NCI-H446 treated with DMSO at 0.1 percent for 48 hours (cell line): ENCODE results near the gene TECTA.

Experiments
- DNase-seq: peaks from one replicate; lab custom pipeline; 2025; lab: John Stamatoyannopoulos, UW

The TECTA gene

DNA sequence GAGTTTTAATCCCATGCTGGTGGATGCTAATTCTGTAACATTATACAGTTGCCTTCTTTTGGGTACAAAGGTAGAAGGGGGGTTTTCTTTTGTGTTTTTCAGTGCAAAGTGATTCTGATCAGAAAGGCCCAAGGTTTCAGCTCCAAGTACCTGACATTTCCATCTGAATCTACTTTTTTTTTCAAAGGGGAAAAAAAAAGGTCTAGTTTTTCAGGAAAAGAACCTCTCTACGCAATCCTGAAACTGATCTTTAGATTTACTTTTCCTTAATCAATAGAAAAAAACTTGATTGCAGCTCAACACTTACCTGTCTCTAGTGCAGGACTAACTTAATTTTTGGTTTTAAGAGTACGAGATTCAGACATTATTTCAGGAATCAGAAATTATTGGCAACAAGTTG lies at the start of gene TECTA:
Gene TECTA (plus strand): TSS at position 301 of the 400 bp plus-strand sequence. CDS start 1,423 bp downstream, outside the sequence.
- DNase-seq: no peak

GRCh38 chr11:121053244-121053643 lies 47.8 kb upstream of the TECTA start:
- DNase-seq: no peak

GRCh38 chr11:121054266-121054665 lies 46.8 kb upstream of the TECTA start:
- no peak for DNase-seq

DNA sequence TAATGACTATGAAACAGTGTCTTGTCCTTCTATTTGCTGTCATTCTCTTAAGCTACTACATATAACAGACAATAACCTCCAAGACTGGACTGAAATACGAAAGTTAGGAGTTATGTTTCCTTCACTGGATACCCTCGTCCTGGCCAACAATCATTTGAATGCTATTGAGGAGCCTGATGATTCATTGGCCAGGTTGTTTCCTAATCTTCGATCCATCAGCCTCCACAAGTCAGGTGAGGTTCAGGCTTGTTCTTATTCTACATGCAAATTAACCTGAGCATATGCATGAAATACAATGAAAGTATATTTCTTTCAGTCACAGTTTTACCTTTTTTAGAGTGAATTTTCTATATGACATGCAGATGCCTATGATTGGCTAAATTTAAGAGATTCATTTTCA lies 46.0 kb upstream of the TECTA start:
- no peak for DNase-seq

GRCh38 chr11:121057922-121058321 lies 43.1 kb upstream of the TECTA start:
- DNase-seq: no peak

- no peak for DNase-seq
These were observed 42.1 kb upstream of the TECTA start for GRCh38 chr11:121058941-121059340.

DNA sequence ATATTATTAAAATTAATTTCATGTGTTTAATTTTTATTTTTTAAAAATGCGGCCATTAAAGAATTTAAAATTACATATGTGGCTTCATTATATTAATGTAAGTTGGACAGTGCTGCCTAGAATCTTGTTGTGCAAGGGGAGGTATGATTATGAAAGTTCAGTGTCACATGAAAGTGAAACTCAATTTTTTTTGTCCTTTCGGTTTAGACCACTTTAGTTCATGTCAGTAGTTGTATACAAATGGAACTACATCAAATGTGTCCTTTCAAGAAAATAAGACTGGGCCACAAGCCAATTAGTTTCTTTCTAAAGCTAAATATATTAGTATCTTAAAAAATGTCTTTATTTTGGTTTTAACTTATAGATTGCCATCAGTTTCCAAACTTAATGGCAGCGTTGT lies 41.4 kb upstream of the TECTA start:
- DNase-seq: no peak

DNA sequence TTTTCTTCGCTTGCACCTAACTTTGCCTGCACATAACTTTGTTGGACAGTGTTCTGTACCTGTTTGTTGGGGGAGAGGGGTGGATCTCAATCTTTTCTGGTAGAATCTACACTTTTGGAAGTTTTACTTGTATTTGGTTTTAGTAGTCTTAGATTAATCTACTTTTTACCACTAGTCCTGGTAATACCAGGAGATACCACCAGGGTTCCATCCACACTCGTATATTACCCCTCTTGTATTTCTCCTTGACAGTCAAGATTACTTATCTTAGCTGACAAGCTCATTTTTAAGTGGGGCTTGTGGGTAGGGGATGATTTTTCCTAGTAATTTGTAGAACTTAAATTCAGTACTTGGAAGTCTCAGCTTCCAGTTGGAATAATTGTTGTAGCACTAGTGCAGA lies 37.3 kb upstream of the TECTA start:
- DNase-seq: no peak

GRCh38 chr11:121066623-121067022 lies 34.4 kb upstream of the TECTA start:
- DNase-seq: no peak

DNA sequence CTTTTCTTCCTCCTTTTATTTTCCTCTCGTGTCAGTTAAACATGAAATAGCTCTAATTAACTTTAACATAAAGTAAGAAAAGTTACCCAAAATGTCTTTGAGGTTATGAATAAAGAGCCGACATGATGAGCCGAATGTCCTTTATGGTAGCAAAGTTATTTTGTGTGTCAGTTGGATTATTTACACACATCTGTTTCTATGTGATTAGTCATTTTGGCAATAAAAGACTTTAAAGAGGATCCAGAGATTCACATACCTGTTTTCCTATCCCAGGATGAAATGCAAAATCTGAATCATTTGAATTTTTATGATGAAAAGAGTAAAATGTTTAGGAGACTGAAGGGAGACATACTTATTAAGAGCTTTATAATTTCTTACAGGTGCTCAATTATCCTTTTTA lies 34.0 kb upstream of the TECTA start:
- no peak for DNase-seq

- peak; percentile 71 for DNase-seq
These were observed 33.6 kb upstream of the TECTA start for GRCh38 chr11:121067453-121067852.

DNA sequence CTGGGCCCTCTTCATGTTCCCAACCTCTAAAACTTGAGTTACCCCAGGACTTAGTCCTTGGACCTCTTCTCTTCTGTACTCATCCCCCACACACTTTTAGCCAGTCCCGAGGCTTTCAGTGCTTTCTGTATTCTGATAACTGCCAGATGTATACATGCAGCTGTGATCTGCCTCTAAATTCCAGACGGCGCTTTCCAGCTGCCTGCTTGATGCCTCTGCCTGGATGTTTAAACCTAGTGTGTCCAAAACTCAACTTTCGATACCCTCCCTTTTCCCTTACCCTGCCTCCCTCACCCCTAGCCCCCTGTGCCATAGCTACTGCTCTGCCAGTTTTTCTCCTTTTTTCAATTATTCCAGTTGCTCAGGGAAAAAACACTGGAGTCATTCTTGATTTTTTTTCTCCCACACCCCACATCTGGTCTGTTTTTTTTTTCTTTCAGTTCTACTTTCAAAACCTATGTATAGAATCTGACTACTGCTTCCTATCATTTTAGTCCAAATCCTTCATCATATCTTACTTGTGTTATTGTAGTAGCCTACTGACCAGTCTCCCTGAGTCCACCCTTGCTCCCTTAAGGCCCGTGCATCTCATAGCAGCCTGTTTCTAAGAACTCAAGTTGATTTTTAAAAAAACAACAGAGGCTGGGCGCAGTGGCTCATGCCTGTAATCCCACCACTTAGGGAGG lies 32.9 kb upstream of the TECTA start:
- DNase-seq: no peak

GRCh38 chr11:121068787-121069186 lies 32.3 kb upstream of the TECTA start:
- DNase-seq: no peak

- DNase-seq: no peak
These were observed 29.8 kb upstream of the TECTA start for GRCh38 chr11:121070951-121071845.

DNA sequence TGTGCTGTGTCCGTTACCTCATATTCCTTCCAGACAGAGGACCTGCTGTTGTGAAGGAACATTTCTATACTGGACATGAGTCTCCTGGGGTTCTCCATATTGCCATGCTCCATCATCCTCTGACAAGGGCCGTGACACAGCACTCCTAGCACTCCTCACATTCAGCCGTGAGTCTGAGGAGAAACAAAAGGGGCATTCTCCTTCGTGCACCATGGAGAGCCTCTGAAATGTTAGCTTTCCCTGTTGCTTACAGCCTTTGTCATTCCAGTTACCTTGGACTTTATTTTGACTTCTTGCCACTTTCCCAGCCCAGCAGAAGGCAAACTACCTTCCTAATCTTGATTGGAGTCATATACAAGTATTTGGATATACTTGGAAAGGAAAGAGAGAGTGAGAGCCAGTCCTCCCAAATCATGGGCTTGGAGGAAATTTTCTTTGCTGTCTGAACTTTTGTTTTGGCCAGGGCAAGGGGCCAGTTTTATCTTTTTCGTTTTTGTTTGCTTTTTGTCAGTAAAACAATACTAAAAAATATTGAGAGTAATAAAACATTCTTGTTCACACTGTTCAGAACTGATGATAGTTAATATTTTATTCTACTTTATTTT lies 29.1 kb upstream of the TECTA start:
- DNase-seq: no peak

DNA sequence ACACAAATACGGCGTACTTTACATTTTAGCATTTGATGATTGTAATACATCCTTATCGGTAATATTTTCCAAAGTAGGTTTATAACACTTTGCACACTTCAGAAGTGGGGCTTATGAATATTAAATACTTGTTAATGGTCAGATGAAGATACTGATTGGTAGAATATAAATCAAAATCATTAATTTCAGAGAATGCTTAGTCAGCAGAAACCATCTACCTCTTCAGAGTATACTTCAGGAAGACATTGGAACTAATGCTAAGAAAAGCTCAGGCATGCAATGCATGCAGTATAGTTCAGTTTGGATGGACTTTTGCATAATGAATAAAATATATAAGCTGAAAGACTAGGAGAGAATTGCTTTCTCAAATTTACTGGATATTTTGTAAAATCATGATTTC lies 19.7 kb upstream of the TECTA start:
- no peak for DNase-seq

DNA sequence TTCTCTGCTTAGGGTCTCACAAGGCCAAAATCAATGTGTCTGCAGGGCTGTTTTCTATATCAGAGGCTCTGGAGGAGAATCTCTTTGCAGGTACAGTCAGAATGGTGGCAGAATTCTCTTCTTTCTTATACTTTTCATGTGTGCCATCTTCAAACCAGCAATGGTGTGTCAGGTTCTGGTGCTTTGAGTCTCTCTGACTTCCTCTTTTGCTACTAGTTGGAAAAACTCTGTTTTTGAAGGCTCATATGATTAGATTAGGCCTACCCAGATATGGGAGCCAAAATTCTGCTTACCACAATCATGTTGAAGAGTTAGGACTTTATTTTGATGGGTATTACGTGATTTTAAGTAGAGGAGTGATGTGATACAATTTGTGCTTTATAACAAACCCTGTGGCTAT lies 18.8 kb upstream of the TECTA start:
- DNase-seq: no peak

DNA sequence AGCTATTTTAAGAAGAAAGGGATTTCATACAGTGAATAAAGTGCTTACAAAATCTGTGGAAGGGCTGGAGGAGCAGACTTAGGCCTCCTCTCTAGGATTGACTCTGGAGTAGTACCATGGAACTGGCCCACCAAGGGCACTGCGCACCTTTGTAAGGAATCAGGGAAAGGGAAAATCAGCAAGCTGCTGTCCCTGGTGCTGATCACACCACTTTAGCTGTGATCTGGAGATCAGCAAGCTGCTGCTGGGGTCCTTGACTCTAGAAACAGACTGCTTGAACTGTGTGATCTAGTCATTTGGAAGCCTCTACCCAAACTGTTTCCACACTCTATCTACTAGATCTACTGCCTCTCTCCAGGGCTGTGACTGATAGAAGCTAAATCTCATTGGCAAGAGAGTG lies 18.4 kb upstream of the TECTA start:
- no peak for DNase-seq

DNA sequence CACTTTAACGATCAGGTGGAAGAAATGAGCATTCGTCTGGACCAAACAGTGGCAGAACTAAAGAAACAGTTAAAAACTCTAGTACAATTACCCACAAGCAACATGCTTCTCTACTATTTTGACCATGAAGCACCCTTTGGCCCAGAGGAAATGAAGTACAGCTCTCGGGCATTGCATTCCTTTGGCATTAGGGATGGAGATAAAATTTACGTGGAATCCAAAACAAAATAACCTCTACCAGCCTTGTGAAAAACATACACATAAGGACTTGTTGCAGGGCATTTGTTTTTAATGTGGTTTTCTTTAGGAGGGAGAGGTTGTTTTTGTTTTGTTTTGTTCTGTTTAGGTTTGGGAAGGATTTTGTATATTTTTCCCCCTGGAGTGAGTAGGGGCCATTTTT lies 14.2 kb upstream of the TECTA start:
- no peak for DNase-seq

- no peak for DNase-seq
These were observed 11.5 kb upstream of the TECTA start for GRCh38 chr11:121089566-121089965.

- DNase-seq: no peak
These were observed 10.8 kb upstream of the TECTA start for GRCh38 chr11:121090145-121090721.

DNA sequence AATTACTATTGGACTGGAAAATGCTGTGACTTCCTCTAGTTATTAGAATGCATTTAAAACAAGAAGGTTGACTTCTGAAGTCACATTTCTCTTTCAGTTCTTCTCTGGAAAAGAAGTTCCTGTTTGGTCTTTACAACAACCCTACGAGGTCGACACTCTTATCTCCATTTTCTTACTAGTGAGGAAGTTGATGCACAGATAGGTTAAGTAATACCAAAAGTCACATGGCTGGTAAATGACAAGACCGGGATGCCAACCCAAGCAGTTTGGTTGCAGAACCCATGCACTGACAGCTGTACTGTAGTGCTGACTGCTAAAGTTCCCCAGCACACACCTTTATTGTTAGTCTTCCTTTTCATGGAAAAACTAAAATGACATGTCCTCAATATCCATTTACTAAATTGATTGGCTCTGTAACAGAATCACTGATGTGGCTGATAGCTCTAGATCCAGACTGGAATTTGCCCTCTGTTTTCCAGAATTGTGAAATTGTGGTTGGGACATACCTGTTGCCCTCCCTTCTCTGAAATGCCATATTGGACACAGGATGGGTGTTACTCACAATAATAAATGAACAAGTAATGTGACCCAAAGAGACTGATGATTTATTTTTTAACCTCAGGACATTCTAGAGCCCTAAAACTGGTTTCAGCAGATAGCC lies 9.4 kb upstream of the TECTA start:
- DNase-seq: no peak
